GM12892 (cell line): ENCODE data around the gene ASAP3.

ENCODE experiments used
- POLR2A ChIP-seq: IDR thresholded peaks from 2 replicates; pipeline ENCODE4 v1.6.1; 2011; ENCODE audit warnings: low read depth, low read length, control low read depth
- POLR2AphosphoS5 ChIP-seq: IDR thresholded peaks from 2 replicates; pipeline ENCODE4 v1.6.1; 2011; ENCODE audit warnings: low read depth, low read length, control low read depth
- TAF1 ChIP-seq: IDR thresholded peaks from 2 replicates; pipeline ENCODE4 v1.6.1; 2011; ENCODE audit warnings: low read depth, mild to moderate bottlenecking, control low read depth, low read length, borderline replicate concordance

- TF ChIP-seq POLR2AphosphoS5 (no peak), POLR2A (no peak), TAF1 (no peak)
These were observed 38.4 kb upstream of the ASAP3 start for GRCh38 chr1:23522244-23522982.
